Natural killer cell (primary cell): Measurements from ENCODE around the gene BACH2. TPM values are rescaled to one million over a fixed set of nuclear protein-coding genes. Genes with fewer than 3 reads are reported as not detected.
A peak's percentile ranks its signal among the peaks of the same experiment; 100 is the strongest.

Experiments
- ATAC-seq, 3 donors: fragments of 150-1000 bp in 2 of 3; fragments of 200-7000 bp in 1 of 3; cut with Tn5 transposase; 1 replicate in 1 of 3; 2 replicates in 2 of 3; pipeline ENCODE4 v1.10.0; 2021; ENCODE audit warnings: mild to moderate bottlenecking in 2 of 3, moderate library complexity in 2 of 3
- DNase-seq, 2 donors: peaks; one replicate each; pipeline versions ENCODE4 v3.0.0 to v3.0.0-alpha.2; 2013 to 2021; ENCODE audit warnings: mixed read lengths in 1 of 2
- H3K27ac ChIP-seq: one replicate; pipeline ENCODE4 v1.5.1; 2013; ENCODE audit warnings: mild to moderate bottlenecking, low read length
- H3K27me3 ChIP-seq: one replicate; pipeline ENCODE4 v1.6.1; 2013; ENCODE audit warnings: low read length; ENCODE audit not compliant: control insufficient read depth, insufficient read depth
- H3K36me3 ChIP-seq: one replicate; pipeline ENCODE4 v1.6.1; 2013; ENCODE audit warnings: low read length; ENCODE audit not compliant: control insufficient read depth, insufficient read depth
- H3K4me1 ChIP-seq: one replicate; pipeline ENCODE4 v1.6.1; 2013; ENCODE audit warnings: low read length; ENCODE audit not compliant: control insufficient read depth, insufficient read depth
- H3K4me3 ChIP-seq: one replicate; pipeline ENCODE4 v1.5.1; 2013; ENCODE audit warnings: low read length
- H3K9me3 ChIP-seq: one replicate; pipeline ENCODE4 v1.6.1; 2013; ENCODE audit warnings: low read length; ENCODE audit not compliant: control insufficient read depth, insufficient read depth
- H3K27ac Mint-ChIP-seq, 2 donors: one replicate each; pipeline ENCODE4 v1.8.0; 2022; ENCODE audit warnings: mild to moderate bottlenecking in 2 of 2, mixed read lengths in 2 of 2, moderate library complexity in 1 of 2
- H3K27me3 Mint-ChIP-seq, 2 donors: one replicate each; pipeline ENCODE4 v1.8.0; 2022; ENCODE audit warnings: low read depth in 2 of 2, mixed read lengths in 2 of 2
- H3K36me3 Mint-ChIP-seq: one replicate; pipeline ENCODE4 v1.8.0; 2022; ENCODE audit warnings: mixed read lengths
- H3K4me1 Mint-ChIP-seq, 2 donors: one replicate each; pipeline ENCODE4 v1.8.0; 2022; ENCODE audit warnings: mixed read lengths in 2 of 2
- H3K4me3 Mint-ChIP-seq: one replicate; pipeline ENCODE4 v1.8.0; 2022; ENCODE audit warnings: mild to moderate bottlenecking, moderate library complexity, mixed read lengths
- H3K9me3 Mint-ChIP-seq, 2 donors: one replicate each; pipeline ENCODE4 v1.8.0; 2022; ENCODE audit warnings: mixed read lengths in 2 of 2
- CTCF ChIP-seq: fragments of 200-600 bp; IDR thresholded peaks from one replicate; pipeline ENCODE4 v1.8.0; 2022; ENCODE audit warnings: antibody characterized with exemption
- WGBS: methylation state at CpG from one replicate; pipeline ENCODE4 v1.1.7; 2013; ENCODE audit warnings: missing lambda C conversion rate; ENCODE audit not compliant: insufficient coverage; 5-methylcytosine and 5-hydroxymethylcytosine counted together
- intact Hi-C: fragments of 100-400 bp; cut with micrococcal nuclease; formaldehyde crosslinking; loops from one replicate; pipeline ENCODE4 v1.14.2; 2022
- total RNA-seq, 4 donors: library from RNA; stranded (reverse); fragments of 120-200 nt in 1 of 4; gene quantifications; one replicate each; pipeline versions ENCODE4 v1.2.3 to v1.2.4, GENCODE V29; 2013 to 2022

BACH2 gene
- total RNA-seq, 3 donors from 2014 or later (not counting 1 experiment from before 2014, with no cell fraction given): 32.1 to 37.8 (median 32.7) TPM

GRCh38 chr6:89927791-89928550 is 368.7 kb downstream of the BACH2 start:
- H3K36me3 Mint-ChIP-seq: no peaks in the 10 kb centered on the region
- whole genome bisulfite sequencing: 69% methylated on average over 6 of the region's 6 CpGs
- H3K27ac Mint-ChIP-seq: no peak overlapping the region

GRCh38 chr6:89927264-89927663 is 369.4 kb downstream of the BACH2 start:
- Histone ChIP-seq H3K4me1 (peaks cover 4% of the 10 kb centered on the region), H3K36me3 (peaks cover 10% of the 10 kb centered on the region), H3K4me3 (no peak overlapping the region), H3K27ac (no peak overlapping the region), H3K27me3 (no peaks in the 10 kb centered on the region), H3K9me3 (no peaks in the 10 kb centered on the region)
- 99% methylated on average over 5 of the region's 5 CpGs for WGBS
- no peaks in the 10 kb centered on the region for H3K27me3 Mint-ChIP-seq
- no peak overlapping the region for H3K27ac Mint-ChIP-seq
- no peaks in the 10 kb centered on the region for H3K36me3 Mint-ChIP-seq
- H3K4me1 Mint-ChIP-seq: peaks cover 24 to 25% of the 10 kb centered on the region in 2 donors
- H3K9me3 Mint-ChIP-seq: no peaks in the 10 kb centered on the region
- ATAC-seq (no peak), DNase-seq (no peak)
- no peak overlapping the region for H3K4me3 Mint-ChIP-seq
- intact Hi-C loops: no loop called here
- no peak for TF ChIP-seq CTCF

More at GRCh38 chr6:89927791-89928550, 368.7 kb downstream of the BACH2 start:
- Mint-ChIP-seq H3K9me3 (no peaks in the 10 kb centered on the region), H3K4me1 (peaks cover 24 to 25% of the 10 kb centered on the region in 2 donors), H3K4me3 (no peak overlapping the region), H3K27me3 (no peaks in the 10 kb centered on the region)
- Histone ChIP-seq H3K9me3 (no peaks in the 10 kb centered on the region), H3K4me3 (no peak overlapping the region), H3K27me3 (no peaks in the 10 kb centered on the region), H3K27ac (no peak overlapping the region), H3K4me1 (peaks cover 4% of the 10 kb centered on the region), H3K36me3 (peaks cover 17% of the 10 kb centered on the region)
- no peak for TF ChIP-seq CTCF
- DNase-seq: no peak
- intact Hi-C loops: no loop called here
- peak in 1 of 3 donors; percentile 29 for ATAC-seq

- no peak for TF ChIP-seq CTCF
- H3K36me3 Mint-ChIP-seq: no peaks in the 10 kb centered on the region
- DNase-seq: no peak
- H3K4me1 Mint-ChIP-seq: peaks cover 24 to 25% of the 10 kb centered on the region in 2 donors
- no peaks in the 10 kb centered on the region for H3K9me3 ChIP-seq
- H3K36me3 ChIP-seq: no peaks in the 10 kb centered on the region
- H3K4me3 ChIP-seq: no peak overlapping the region
- no peak overlapping the region for H3K4me3 Mint-ChIP-seq
- WGBS: 46% methylated on average over 2 of the region's 2 CpGs
- H3K27me3 ChIP-seq: no peaks in the 10 kb centered on the region
- peak in 1 of 3 donors; percentile 42 for ATAC-seq
- peaks cover 4% of the 10 kb centered on the region for H3K4me1 ChIP-seq
- H3K27ac ChIP-seq: no peak overlapping the region
- H3K27me3 Mint-ChIP-seq: no peaks in the 10 kb centered on the region
- H3K9me3 Mint-ChIP-seq: no peaks in the 10 kb centered on the region
- no peak overlapping the region for H3K27ac Mint-ChIP-seq
- intact Hi-C loops: no loop called here
Measured at GRCh38 chr6:89925826-89926225, 370.8 kb downstream of the BACH2 start.

GRCh38 chr6:89924231-89924630 is 372.4 kb downstream of the BACH2 start:
- no peaks in the 10 kb centered on the region for H3K9me3 Mint-ChIP-seq
- Histone ChIP-seq H3K36me3 (no peaks in the 10 kb centered on the region), H3K4me3 (no peak overlapping the region), H3K9me3 (no peaks in the 10 kb centered on the region), H3K27me3 (no peaks in the 10 kb centered on the region), H3K27ac (no peak overlapping the region), H3K4me1 (peaks cover 4% of the 10 kb centered on the region)
- no peak for ATAC-seq
- no peak overlapping the region for H3K27ac Mint-ChIP-seq
- intact Hi-C loops: no loop called here
- no peaks in the 10 kb centered on the region for H3K27me3 Mint-ChIP-seq
- WGBS: 67% methylated on average over 5 of the region's 5 CpGs
- H3K36me3 Mint-ChIP-seq: no peaks in the 10 kb centered on the region
- no peak overlapping the region for H3K4me3 Mint-ChIP-seq
- TF ChIP-seq CTCF: no peak
- H3K4me1 Mint-ChIP-seq: peaks cover 18 to 21% of the 10 kb centered on the region in 2 donors
- no peak for DNase-seq
